ENCODE data around the gene UBE2G2.

- TF ChIP-seq CTCF (conservative IDR thresholded peaks at IDR 0.05 in 1 of 2, IDR thresholded peaks at IDR 0.05 in 1 of 2; ENCODE audit: low read depth in 1 of 2, low read length in 2 of 2) (no peak), EZH2 (IDR thresholded peaks at IDR 0.05; ENCODE audit: low read length, missing control alignments) (no peak)
These were observed 3.8 kb downstream of the UBE2G2 start for GRCh38 chr21:44797775-44798174.

Measured in fibroblast of lung (primary cell).